Daoy (cell line): ENCODE data around the gene HOXA5. TPM values are rescaled to one million over a fixed set of nuclear protein-coding genes. Genes with fewer than 3 reads are reported as not detected.

Experiments
- DNase-seq: peaks from one replicate; pipeline ENCODE4 v3.0.0-alpha.2; 2015; ENCODE audit warnings: low read depth
- total RNA-seq: library from RNA; depleted of rRNA; stranded (reverse); fragments of >200 nt; shearing (Covaris generic); gene quantifications from 2 replicates; pipeline ENCODE4 v1.2.3, GENCODE V29; 2014

The HOXA5 gene
- total RNA-seq, 1 experiment from 2014 or later = 41.1 TPM

DNA sequence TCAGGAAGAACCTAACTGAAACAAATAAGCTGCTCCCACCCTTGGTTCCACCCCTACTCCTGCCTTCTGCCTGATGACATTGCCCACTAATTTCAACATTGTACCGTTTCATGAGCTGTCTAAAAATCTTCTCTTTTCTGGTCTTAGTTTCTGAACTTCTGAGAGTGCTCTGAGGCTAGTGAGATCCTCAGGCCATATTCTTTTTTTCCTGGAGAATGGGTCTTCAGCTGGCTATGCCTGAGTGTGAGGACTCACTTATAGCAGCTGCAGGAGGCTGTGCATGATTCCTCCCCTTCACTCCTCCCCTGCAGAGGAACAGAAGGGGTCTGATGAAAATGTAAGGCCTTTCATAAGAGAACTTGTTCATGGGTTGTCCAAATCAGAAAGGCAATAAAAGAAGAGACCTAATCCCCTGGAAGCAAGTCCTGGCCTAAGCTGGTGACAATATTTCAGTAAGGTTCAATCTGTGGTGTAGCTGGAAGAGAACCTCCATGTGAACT is 24.0 kb downstream of the HOXA5 start:
- DNase-seq = no peak

DNA sequence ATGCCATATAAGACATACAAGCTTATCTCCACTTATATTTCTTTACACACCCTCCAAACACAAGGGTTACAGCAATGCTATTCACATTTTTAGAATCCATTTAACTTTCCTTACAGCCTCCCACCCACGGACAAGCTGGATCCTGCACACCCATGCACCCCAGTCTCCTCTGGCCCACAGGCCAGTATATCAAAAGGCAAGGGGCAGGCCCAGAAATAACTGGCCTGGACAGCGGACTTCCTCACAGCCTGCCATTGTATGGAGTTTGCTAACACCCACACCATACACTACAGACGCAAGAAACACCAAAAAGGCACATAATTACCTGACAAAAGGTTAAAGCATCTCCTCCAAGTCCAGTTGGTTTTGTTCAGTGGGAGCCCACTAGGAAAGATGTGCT is 24.9 kb downstream of the HOXA5 start:
- DNase-seq = no peak

GRCh38 chr7:27117887-27118491 is 25.5 kb downstream of the HOXA5 start:
- no peak for DNase-seq

- DNase-seq = no peak
These were observed 26.3 kb downstream of the HOXA5 start for GRCh38 chr7:27116962-27117886.

DNA sequence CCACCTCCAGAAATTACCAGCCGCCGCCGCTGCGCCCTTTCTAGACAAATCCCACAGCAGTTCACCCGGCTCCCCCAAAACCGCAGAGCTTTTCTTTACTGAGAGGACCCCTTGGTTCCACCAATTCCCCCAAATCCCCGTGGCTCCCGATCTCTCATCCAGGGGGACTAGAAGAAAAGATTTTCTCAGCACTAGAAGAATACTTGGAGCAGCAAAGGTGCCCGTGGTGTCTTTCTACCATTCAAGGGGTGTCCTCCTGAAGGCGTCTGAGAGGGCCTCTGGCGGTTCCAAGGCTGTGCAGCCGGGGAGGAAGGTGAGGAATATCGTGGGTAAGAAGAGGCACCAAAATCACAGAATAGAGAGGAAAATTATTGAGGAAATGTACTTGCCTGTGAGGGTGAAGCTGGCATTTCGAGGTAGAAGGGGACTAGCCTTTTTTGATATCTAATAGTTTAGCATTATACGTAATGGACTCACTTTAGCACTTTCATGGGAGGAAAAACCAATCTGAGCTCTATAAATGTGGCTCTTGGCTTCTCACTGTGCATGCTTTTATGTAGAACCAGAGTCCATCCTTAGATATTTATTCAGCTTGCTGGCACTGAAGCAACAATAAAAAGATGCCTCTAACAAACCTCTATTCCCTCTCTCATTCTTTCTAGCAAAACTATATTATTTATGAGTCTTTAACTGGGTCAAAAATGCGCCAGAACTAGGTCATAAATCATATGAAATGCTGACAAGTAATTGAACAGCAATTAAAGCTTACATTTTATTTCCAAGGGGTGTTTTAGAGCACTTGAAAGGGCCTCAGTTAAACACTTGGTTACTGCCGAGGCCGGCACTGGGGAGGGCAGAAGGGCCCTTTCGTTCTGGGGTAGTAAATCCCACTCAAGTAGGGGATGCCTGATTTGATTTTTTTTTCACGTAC is 27.2 kb downstream of the HOXA5 start:
- DNase-seq = no peak

GRCh38 chr7:27115221-27116026 is 28.1 kb downstream of the HOXA5 start:
- DNase-seq = peak; percentile 81

- no peak for DNase-seq
These were observed 28.6 kb downstream of the HOXA5 start for GRCh38 chr7:27114881-27115220.

DNA sequence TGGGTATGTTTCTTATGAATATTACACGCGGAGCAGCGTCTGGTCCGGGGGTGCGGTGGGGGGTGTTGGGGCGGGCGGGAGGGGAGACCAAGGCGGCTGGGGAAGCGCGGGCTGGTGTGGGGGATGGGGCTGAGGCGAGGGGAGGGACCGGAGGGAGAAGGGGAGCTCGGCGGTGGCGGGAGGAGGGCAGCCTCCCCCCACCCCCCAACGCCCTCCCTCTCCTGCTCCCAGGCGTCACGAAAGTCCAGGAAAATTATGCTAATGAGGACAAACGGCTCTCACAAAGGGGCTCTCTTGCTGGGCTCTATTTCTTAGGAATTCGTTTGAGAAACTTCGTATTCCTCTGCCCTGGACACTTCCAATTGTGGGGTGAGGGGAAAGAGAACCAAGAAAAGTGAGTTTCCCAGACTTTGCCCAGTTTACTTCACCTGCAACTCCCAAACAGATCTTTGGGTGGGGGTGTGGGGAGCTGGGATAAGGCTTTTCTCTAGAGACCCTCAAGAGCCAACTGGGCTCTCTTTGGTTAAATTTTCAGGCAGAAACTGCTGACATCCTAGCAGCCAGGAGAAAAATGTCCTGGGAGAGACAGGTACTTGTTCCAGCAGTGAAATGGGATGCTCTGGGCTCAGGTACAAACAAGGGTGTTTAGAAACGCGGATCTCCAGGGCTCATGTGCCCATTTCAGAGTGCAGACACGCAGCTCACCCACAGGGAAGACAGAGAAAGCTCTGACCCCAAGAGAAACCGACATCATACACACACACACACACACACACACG is 29.3 kb downstream of the HOXA5 start:
- DNase-seq = peak; percentile 92

- peak; percentile 95 for DNase-seq
These were observed 30.2 kb downstream of the HOXA5 start for GRCh38 chr7:27112955-27113949.

- DNase-seq = no peak
These were observed 31.1 kb downstream of the HOXA5 start for GRCh38 chr7:27112361-27112760.

GRCh38 chr7:27111751-27112277 is 31.7 kb downstream of the HOXA5 start:
- DNase-seq = peak; percentile 39

GRCh38 chr7:27111042-27111750 is 32.3 kb downstream of the HOXA5 start:
- DNase-seq = peak; percentile 94

DNA sequence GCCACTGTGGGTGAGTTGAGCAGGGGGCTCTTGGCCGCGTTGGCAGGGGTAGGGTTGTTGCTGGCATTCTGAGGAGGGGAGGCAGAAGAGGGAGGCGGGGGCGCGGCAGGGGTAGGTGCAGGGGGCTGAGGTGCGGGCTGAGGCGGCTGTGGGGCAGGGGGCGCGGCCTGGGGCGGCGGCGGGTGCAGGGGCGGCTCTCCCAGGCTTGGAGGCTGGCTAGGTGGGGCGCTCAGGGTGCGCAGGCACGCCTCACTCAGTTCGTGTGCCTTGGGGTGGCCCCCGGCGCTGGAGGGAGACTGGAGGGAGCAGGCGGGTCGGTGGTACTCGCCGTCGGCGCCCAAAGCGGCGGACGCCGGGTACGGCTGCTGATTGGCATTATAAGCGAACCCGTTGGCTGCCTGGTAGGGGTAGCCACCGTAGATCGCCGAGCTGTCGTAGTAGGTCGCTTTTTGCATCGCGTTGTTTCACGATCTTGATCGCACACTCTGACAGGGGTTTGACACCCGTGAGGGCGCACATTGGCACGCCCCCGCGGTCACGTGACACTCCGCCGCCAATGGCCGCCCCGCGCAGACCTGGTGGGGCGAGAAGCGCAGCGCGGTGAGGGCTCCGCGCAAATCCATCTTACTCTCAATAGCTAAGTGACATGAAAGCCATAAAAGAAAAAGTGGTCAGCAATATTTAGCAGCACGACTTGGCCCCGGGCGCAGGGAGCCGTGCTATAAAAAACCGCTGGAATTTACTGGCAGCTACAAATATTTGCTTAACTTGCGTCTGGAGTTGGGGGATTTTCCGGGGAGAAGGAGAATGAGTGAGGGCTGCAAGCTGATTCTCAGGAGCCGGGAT is 33.1 kb downstream of the HOXA5 start:
- peak; percentile 95 for DNase-seq

GRCh38 chr7:27109466-27110185 is 33.9 kb downstream of the HOXA5 start:
- DNase-seq = no peak

DNA sequence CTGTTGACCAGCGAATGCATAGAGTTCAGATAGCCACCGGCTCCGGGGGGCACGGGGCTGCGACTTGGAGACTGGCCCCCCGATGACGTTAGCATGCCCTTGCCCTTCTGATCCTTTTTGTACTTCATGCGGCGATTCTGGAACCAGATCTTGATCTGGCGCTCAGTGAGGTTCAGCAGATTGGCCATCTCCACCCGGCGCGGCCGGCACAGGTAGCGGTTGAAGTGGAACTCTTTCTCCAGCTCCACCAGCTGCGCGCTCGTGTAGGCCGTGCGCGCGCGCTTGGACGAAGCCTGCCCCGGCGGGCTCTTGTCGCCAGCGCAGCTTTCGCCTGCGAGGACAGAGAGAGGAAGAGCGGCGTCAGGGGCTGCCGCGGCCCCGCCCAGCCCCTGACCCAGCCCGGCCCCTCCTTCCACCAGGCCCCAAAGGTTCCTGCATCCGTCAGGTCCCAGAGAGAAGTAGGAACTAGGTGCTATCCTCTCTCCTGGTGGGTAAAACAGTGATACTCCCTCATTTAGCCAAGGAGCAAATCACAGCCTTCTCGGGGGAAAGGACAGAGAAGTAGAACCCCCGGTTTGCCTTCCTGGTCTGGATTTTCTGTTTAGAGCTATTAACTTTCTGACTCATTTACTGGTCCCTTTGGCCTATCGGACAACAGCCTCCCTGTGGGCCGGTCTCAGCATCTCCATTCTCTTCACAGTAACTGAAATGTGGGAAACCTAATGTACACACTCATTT is 34.9 kb downstream of the HOXA5 start:
- peak; percentile 94 for DNase-seq
